Astrocyte (in vitro differentiated cells and primary cell): ENCODE data around the gene RAD51B. TPM values are rescaled to one million over a fixed set of nuclear protein-coding genes. Genes with fewer than 3 reads are reported as not detected.

Experiments
- DNase-seq: peaks from one replicate; pipeline ENCODE4 v3.0.0-alpha.2; 2010; ENCODE audit warnings: low read depth
- FAIRE-seq: peaks from 2 replicates; lab custom pipeline; 2011; peaks lifted over from hg19 to GRCh38; lab: Jason Lieb, UNC
- H2AFZ ChIP-seq: 2 replicates; pipeline ENCODE4 v1.6.0; 2012; ENCODE audit warnings: low read depth, low read length, inconsistent platforms
- H3K27ac ChIP-seq: 2 replicates; pipeline ENCODE4 v1.5.1; 2011; ENCODE audit warnings: low read depth, low read length, inconsistent platforms
- H3K27me3 ChIP-seq: 2 replicates; pipeline ENCODE4 v1.6.0; 2011; ENCODE audit warnings: low read length, inconsistent platforms; ENCODE audit not compliant: insufficient read depth
- H3K36me3 ChIP-seq: 2 replicates; pipeline ENCODE4 v1.5.1; 2011; ENCODE audit warnings: low read length, inconsistent platforms; ENCODE audit not compliant: insufficient read depth
- H3K4me1 ChIP-seq: 2 replicates; pipeline ENCODE4 v1.5.1; 2011; ENCODE audit warnings: low read length, inconsistent platforms; ENCODE audit not compliant: insufficient read depth
- H3K4me2 ChIP-seq: 2 replicates; pipeline ENCODE4 v1.6.0; 2012; ENCODE audit warnings: low read length, inconsistent platforms
- H3K4me3 ChIP-seq: 2 replicates; pipeline ENCODE4 v1.5.1; 2011; ENCODE audit warnings: low read depth, mild to moderate bottlenecking, low read length, inconsistent platforms; ENCODE audit not compliant: insufficient read depth
- H3K79me2 ChIP-seq: 2 replicates; pipeline ENCODE4 v1.6.0; 2012; ENCODE audit warnings: mild to moderate bottlenecking, low read length, inconsistent platforms; ENCODE audit not compliant: insufficient read depth
- H3K9ac ChIP-seq: 2 replicates; pipeline ENCODE4 v1.6.0; 2012; ENCODE audit warnings: mild to moderate bottlenecking, low read length, inconsistent platforms
- H3K9me3 ChIP-seq: 2 replicates; pipeline ENCODE4 v1.5.1; 2012; ENCODE audit warnings: low read depth, mild to moderate bottlenecking, low read length, inconsistent platforms; ENCODE audit not compliant: insufficient read depth
- H4K20me1 ChIP-seq: 2 replicates; pipeline ENCODE4 v1.6.0; 2012; ENCODE audit warnings: low read length, inconsistent platforms; ENCODE audit not compliant: insufficient read depth
- H3K27ac Mint-ChIP-seq: one replicate; pipeline ENCODE4 v1.8.0; 2021; ENCODE audit warnings: mild to moderate bottlenecking, mixed read lengths; ENCODE audit not compliant: unreplicated experiment
- H3K27me3 Mint-ChIP-seq: one replicate; pipeline ENCODE4 v1.8.0; 2021; ENCODE audit warnings: low read depth, mixed read lengths; ENCODE audit not compliant: unreplicated experiment
- H3K36me3 Mint-ChIP-seq: one replicate; pipeline ENCODE4 v1.8.0; 2021; ENCODE audit warnings: low read depth, mixed read lengths; ENCODE audit not compliant: unreplicated experiment
- H3K4me1 Mint-ChIP-seq: one replicate; pipeline ENCODE4 v1.8.0; 2021; ENCODE audit warnings: low read depth, mixed read lengths; ENCODE audit not compliant: unreplicated experiment
- H3K4me3 Mint-ChIP-seq: one replicate; pipeline ENCODE4 v1.8.0; 2021; ENCODE audit warnings: mild to moderate bottlenecking, moderate library complexity, mixed read lengths; ENCODE audit not compliant: unreplicated experiment
- H3K9me3 Mint-ChIP-seq: one replicate; pipeline ENCODE4 v1.8.0; 2021; ENCODE audit warnings: mild to moderate bottlenecking, mixed read lengths; ENCODE audit not compliant: unreplicated experiment
- CTCF ChIP-seq: IDR thresholded peaks from 2 replicates; pipeline ENCODE4 v1.5.1; 2011; ENCODE audit warnings: low read depth, mild to moderate bottlenecking, inconsistent platforms, low read length, moderate library complexity; ENCODE audit not compliant: insufficient read depth
- EZH2 ChIP-seq: IDR thresholded peaks from 2 replicates; pipeline ENCODE4 v1.6.1; 2012; ENCODE audit warnings: mild to moderate bottlenecking, low read length, inconsistent platforms; ENCODE audit not compliant: insufficient read depth
- total RNA-seq: library from RNA; stranded (reverse); gene quantifications from 2 replicates; pipeline ENCODE4 v1.2.1, GENCODE V29; 2021

RAD51B gene
- total RNA-seq, 1 donor from 2014 or later, result 10.8 TPM

- TF ChIP-seq EZH2 (no peak), CTCF (no peak)
- Histone ChIP-seq H3K36me3 (no peaks in the 10 kb centered on the region), H2AFZ (no peak overlapping the region), H3K79me2 (no peaks in the 10 kb centered on the region), H3K4me2 (no peak overlapping the region), H4K20me1 (no peaks in the 10 kb centered on the region), H3K4me1 (no peaks in the 10 kb centered on the region), H3K9ac (no peak overlapping the region), H3K27ac (no peak overlapping the region), H3K4me3 (no peak overlapping the region), H3K27me3 (no peaks in the 10 kb centered on the region), H3K9me3 (no peaks in the 10 kb centered on the region)
- no peaks in the 10 kb centered on the region for H3K4me1 Mint-ChIP-seq
- H3K9me3 Mint-ChIP-seq, result no peaks in the 10 kb centered on the region
- no peaks in the 10 kb centered on the region for H3K36me3 Mint-ChIP-seq
- H3K27ac Mint-ChIP-seq, result no peak overlapping the region
- H3K4me3 Mint-ChIP-seq, result no peak overlapping the region
- no peak for DNase-seq
- no peak for FAIRE-seq
- H3K27me3 Mint-ChIP-seq, result no peaks in the 10 kb centered on the region
Measured at GRCh38 chr14:68327231-68327630, 507.7 kb downstream of the RAD51B start.

- H3K27ac ChIP-seq, result no peak overlapping the region
- H3K4me1 Mint-ChIP-seq, result no peaks in the 10 kb centered on the region
- no peaks in the 10 kb centered on the region for H3K9me3 Mint-ChIP-seq
- no peaks in the 10 kb centered on the region for H4K20me1 ChIP-seq
- H3K27me3 ChIP-seq, result no peaks in the 10 kb centered on the region
- no peak overlapping the region for H3K4me3 Mint-ChIP-seq
- no peak overlapping the region for H3K4me3 ChIP-seq
- FAIRE-seq (no peak), DNase-seq (no peak)
- H3K36me3 Mint-ChIP-seq, result no peaks in the 10 kb centered on the region
- H3K27me3 Mint-ChIP-seq, result no peaks in the 10 kb centered on the region
- TF ChIP-seq EZH2 (no peak), CTCF (no peak)
- H2AFZ ChIP-seq, result no peak overlapping the region
- no peak overlapping the region for H3K4me2 ChIP-seq
- no peak overlapping the region for H3K9ac ChIP-seq
- no peaks in the 10 kb centered on the region for H3K4me1 ChIP-seq
- no peak overlapping the region for H3K27ac Mint-ChIP-seq
- H3K9me3 ChIP-seq, result no peaks in the 10 kb centered on the region
- no peaks in the 10 kb centered on the region for H3K79me2 ChIP-seq
- H3K36me3 ChIP-seq, result no peaks in the 10 kb centered on the region
Measured at GRCh38 chr14:68328509-68328908, 508.9 kb downstream of the RAD51B start.

GRCh38 chr14:68331426-68331825, 511.8 kb downstream of the RAD51B start:
- H3K4me1 Mint-ChIP-seq, result peaks cover 3% of the 10 kb centered on the region
- Histone ChIP-seq H3K4me2 (no peak overlapping the region), H3K4me3 (no peak overlapping the region), H3K4me1 (no peaks in the 10 kb centered on the region), H2AFZ (no peak overlapping the region), H3K36me3 (no peaks in the 10 kb centered on the region), H3K27me3 (no peaks in the 10 kb centered on the region), H3K9me3 (no peaks in the 10 kb centered on the region), H3K27ac (no peak overlapping the region), H4K20me1 (no peaks in the 10 kb centered on the region), H3K79me2 (no peaks in the 10 kb centered on the region), H3K9ac (no peak overlapping the region)
- no peak for DNase-seq
- H3K27ac Mint-ChIP-seq, result no peak overlapping the region
- no peaks in the 10 kb centered on the region for H3K9me3 Mint-ChIP-seq
- no peak for TF ChIP-seq CTCF
- no peak for TF ChIP-seq EZH2
- H3K36me3 Mint-ChIP-seq, result no peaks in the 10 kb centered on the region
- FAIRE-seq, result no peak
- H3K27me3 Mint-ChIP-seq, result no peaks in the 10 kb centered on the region
- no peak overlapping the region for H3K4me3 Mint-ChIP-seq
